Uterus (tissue), 4 donors: ENCODE results near the gene HOMEZ. TPM values are rescaled to one million over a fixed set of nuclear protein-coding genes. Genes with fewer than 3 reads are reported as not detected.

Experiments
- DNase-seq, 2 donors: peaks; one replicate each; pipeline ENCODE4 v3.0.0-alpha.2; 2019 to 2020
- H3K27ac ChIP-seq, 2 donors: fragments of 200-600 bp; sonication (generic); 1 replicate in 1 of 2; 2 replicates in 1 of 2; pipeline ENCODE4 v1.5.1; 2016 to 2018
- H3K27me3 ChIP-seq, 2 donors: fragments of 200-600 bp; sonication (generic); one replicate each; pipeline ENCODE4 v1.5.1; 2018 to 2019; ENCODE audit warnings: control low read depth in 1 of 2
- H3K36me3 ChIP-seq, 2 donors: fragments of 200-600 bp; sonication (generic); one replicate each; pipeline ENCODE4 v1.5.1; 2019; ENCODE audit warnings: control low read depth in 1 of 2
- H3K4me1 ChIP-seq, 2 donors: fragments of 200-600 bp; sonication (generic); one replicate each; pipeline ENCODE4 v1.5.1; 2018 to 2019; ENCODE audit warnings: control low read depth in 1 of 2
- H3K4me3 ChIP-seq, 2 donors: fragments of 200-600 bp; sonication (generic); 1 replicate in 1 of 2; 2 replicates in 1 of 2; pipeline ENCODE4 v1.5.1; 2018 to 2019; ENCODE audit warnings: mild to moderate bottlenecking in 1 of 2
- H3K9me3 ChIP-seq, 2 donors: fragments of 200-600 bp; sonication (generic); one replicate each; pipeline ENCODE4 v1.5.1; 2019; ENCODE audit warnings: control low read depth in 1 of 2
- POLR2A ChIP-seq, 2 donors: fragments of 450-650 bp; IDR thresholded peaks; one replicate each; pipeline ENCODE4 v1.6.1; 2016; ENCODE audit warnings: antibody characterized with exemption in 2 of 2, mild to moderate bottlenecking in 1 of 2, moderate library complexity in 1 of 2
- intact Hi-C: fragments of 100-400 bp; cut with DNase I; formaldehyde crosslinking; loops from one replicate; pipeline ENCODE4 v1.15.1; 2023; ENCODE audit warnings: low total_unique reads
- total RNA-seq, 4 donors: library from RNA; depleted of rRNA in 3 of 4; stranded (reverse); fragments of >200 nt in 3 of 4; gene quantifications; one replicate each; pipeline versions ENCODE4 v1.1.0 to v1.2.4, GENCODE V29; 2014 to 2023
- TF ChIP-seq, protein P1 (sequence below), 4 experiments: fragments of 200-600 bp in 2 of 4; fragments of 450-650 bp in 2 of 4; sonication (generic) in 2 of 4; IDR thresholded peaks; one replicate each; pipeline ENCODE4 v1.5.1; 2016 to 2019; ENCODE audit warnings: antibody characterized with exemption in 4 of 4, mild to moderate bottlenecking in 2 of 4, moderate library complexity in 1 of 4
- donor health status: DM: yes; HTN: yes; CAD: no.

The HOMEZ gene
- total RNA-seq, 4 donors from 2014 or later: 5.1 to 26.2 (median 11.4) TPM

DNA sequence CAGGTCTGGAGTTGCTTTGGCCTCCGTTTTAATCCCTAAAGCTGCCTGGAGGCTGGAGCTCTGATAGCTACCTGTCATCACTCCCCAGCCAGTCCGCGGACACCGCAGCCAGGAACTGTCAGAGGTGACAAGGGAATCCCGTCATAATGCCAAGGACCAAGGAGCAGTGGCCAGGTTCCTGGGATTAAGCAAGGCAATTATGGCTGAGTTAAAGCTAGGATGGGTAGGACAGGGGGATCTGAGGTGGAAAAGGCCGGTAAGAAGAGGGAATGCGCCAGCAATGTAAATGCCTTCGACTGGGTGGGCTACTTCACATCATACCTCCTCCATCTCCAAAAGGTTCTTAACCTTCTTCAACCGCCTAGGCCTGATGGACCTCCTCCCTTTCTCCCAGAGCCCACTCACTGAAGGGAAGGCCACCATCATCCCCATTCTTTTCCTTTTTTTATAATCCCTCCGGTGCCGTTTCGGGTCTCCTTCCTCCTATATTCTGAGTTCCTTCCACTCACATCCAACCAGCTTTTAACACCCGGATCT, 14.8 kb upstream of the HOMEZ start:
- no peaks in the 10 kb centered on the region for H3K27me3 ChIP-seq
- TF ChIP-seq, protein P1, sequence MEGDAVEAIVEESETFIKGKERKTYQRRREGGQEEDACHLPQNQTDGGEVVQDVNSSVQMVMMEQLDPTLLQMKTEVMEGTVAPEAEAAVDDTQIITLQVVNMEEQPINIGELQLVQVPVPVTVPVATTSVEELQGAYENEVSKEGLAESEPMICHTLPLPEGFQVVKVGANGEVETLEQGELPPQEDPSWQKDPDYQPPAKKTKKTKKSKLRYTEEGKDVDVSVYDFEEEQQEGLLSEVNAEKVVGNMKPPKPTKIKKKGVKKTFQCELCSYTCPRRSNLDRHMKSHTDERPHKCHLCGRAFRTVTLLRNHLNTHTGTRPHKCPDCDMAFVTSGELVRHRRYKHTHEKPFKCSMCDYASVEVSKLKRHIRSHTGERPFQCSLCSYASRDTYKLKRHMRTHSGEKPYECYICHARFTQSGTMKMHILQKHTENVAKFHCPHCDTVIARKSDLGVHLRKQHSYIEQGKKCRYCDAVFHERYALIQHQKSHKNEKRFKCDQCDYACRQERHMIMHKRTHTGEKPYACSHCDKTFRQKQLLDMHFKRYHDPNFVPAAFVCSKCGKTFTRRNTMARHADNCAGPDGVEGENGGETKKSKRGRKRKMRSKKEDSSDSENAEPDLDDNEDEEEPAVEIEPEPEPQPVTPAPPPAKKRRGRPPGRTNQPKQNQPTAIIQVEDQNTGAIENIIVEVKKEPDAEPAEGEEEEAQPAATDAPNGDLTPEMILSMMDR (IDR thresholded peaks at IDR 0.05): no peak
- TF ChIP-seq POLR2A (IDR thresholded peaks at IDR 0.05): no peak
- peaks cover 5 to 6% of the 10 kb centered on the region in 2 donors for H3K4me1 ChIP-seq
- H3K36me3 ChIP-seq: no peaks in the 10 kb centered on the region
- no peaks in the 10 kb centered on the region for H3K9me3 ChIP-seq
- peak overlapping the region; percentile 55 to 60 for H3K4me3 ChIP-seq
- DNase-seq: peak; percentile 52 to 53
- intact Hi-C loops: no loop called here
- peak overlapping the region; percentile 99 for H3K27ac ChIP-seq

DNA sequence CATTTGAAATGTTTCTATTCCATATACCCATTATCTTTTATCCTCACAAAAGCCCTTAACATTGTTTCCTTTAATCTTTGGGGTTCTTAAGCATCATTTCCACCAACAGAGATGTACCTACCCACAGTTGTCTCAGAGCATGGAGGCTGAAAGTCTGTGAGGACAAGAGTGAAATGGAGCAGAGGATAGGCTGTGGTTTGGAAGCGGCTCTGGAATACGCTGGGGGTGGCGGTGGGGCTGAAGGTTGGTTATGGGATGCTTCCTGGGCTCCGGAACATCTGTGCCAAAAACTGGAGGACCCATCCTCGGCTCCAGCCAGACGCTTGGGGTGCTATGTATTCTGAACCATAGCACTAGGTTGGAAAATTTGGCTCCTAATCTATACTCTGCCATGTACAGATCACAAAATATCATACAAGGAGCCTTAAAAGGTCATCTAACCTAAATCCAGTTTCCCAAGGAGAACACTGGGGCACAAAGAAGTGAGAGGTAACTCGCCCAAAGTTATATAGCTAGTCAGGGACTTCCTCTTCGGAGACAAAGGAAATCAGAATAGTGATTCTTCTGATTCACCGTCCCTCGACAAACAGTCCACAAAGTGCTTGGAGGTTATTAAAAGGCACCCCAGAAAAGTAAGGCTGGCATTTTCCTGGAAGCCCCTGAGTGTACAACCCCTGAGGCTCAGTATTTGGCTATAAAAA, 14.2 kb upstream of the HOMEZ start:
- no peaks in the 10 kb centered on the region for H3K27me3 ChIP-seq
- H3K4me3 ChIP-seq: peak overlapping the region; percentile 55 to 60
- H3K9me3 ChIP-seq: no peaks in the 10 kb centered on the region
- peak overlapping the region; percentile 99 for H3K27ac ChIP-seq
- no peak for DNase-seq
- no peak for TF ChIP-seq POLR2A (IDR thresholded peaks at IDR 0.05)
- TF ChIP-seq, protein P1 (IDR thresholded peaks at IDR 0.05): peak in 1 of 4 experiments; percentile 2
- H3K36me3 ChIP-seq: no peaks in the 10 kb centered on the region
- intact Hi-C loops: no loop called here
- H3K4me1 ChIP-seq: peaks cover 5 to 6% of the 10 kb centered on the region in 2 donors

DNA sequence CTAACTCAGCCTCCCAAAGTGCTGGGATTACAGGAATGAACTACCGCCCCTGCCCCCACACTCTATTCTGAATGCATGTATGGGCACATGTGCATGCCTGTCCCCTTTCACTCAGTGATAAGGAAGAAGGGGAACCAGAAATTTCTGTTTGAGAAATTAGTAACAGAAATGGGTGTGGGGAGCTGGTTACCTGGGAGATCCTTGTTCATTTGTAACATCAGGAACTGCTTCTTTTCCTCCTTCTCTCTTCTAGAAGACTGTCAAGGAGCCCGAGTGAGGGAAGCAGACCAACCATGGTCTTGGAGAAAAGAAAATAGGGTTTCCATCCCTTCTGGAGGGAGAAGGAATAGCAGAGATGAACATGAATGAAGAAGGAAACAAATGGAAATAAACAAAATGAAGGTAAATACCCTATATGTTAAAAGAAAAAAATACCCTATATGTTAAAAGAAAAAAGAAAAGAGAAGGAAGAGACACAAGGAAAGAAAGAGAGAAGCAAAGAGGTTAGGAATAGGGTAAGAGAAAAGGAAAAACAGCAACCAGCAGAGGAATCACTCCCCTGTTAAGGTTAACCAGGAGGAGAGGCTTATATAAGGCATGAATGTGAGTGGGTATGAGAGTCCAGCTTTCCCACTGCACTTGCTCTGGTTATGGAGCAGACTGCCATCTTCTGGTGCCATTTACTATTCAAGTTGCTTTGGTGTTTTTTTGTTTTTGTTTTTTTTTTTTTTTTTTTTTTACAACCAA, 13.5 kb upstream of the HOMEZ start:
- H3K27ac ChIP-seq: peak overlapping the region; percentile 99
- no peak overlapping the region for H3K4me3 ChIP-seq
- TF ChIP-seq, protein P1 (IDR thresholded peaks at IDR 0.05): peak in 1 of 4 experiments; percentile 10
- TF ChIP-seq POLR2A (IDR thresholded peaks at IDR 0.05): no peak
- no peaks in the 10 kb centered on the region for H3K9me3 ChIP-seq
- no peaks in the 10 kb centered on the region for H3K27me3 ChIP-seq
- no peaks in the 10 kb centered on the region for H3K36me3 ChIP-seq
- DNase-seq: no peak
- intact Hi-C loops: no loop called here
- H3K4me1 ChIP-seq: peaks cover 5 to 10% of the 10 kb centered on the region in 2 donors

DNA sequence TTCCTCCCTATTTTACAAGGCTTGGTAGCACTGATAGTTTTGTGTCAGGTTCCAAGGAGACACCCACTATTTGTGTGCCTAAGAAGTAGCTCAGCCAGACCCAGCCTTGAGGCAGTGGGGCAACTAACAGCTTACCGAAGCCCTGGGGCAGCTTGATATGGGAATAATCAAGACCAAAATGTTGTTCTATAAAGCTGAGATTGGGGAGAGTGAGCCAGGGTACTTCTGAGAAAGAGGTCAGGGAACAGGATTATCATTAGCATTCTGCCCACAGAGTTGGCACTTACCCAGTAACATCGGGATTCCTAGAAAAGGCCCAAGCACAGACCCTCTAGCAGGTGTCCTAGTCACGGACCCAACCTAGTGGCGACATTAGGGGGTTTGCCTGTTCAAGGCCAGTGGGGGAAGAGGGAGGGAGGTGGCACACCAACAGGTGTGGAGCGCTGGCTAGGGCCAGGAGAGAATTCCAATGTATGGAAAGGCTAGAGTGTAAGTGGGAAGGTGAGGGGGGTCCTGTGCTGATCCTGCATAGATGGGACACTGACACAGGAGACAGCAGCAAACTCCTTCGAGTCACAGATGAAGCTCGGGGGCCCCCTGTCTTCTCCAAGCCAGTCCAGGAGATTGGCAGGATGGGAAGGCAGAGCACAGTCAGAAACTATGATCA, 11.8 kb upstream of the HOMEZ start:
- Histone ChIP-seq H3K4me3 (no peak overlapping the region), H3K27ac (no peak overlapping the region), H3K9me3 (no peaks in the 10 kb centered on the region), H3K27me3 (no peaks in the 10 kb centered on the region), H3K36me3 (no peaks in the 10 kb centered on the region), H3K4me1 (peaks cover 5% of the 10 kb centered on the region in 2 donors)
- DNase-seq: no peak
- intact Hi-C loops: no loop called here
- no peak for TF ChIP-seq POLR2A (IDR thresholded peaks at IDR 0.05)
- TF ChIP-seq, protein P1 (IDR thresholded peaks at IDR 0.05): no peak
